COR-L47 (cell line): ENCODE measurements around the gene TNIP3.

Source experiments
- DNase-seq: peaks from one replicate; lab custom pipeline; 2025; lab: John Stamatoyannopoulos, UW

Gene TNIP3

DNA sequence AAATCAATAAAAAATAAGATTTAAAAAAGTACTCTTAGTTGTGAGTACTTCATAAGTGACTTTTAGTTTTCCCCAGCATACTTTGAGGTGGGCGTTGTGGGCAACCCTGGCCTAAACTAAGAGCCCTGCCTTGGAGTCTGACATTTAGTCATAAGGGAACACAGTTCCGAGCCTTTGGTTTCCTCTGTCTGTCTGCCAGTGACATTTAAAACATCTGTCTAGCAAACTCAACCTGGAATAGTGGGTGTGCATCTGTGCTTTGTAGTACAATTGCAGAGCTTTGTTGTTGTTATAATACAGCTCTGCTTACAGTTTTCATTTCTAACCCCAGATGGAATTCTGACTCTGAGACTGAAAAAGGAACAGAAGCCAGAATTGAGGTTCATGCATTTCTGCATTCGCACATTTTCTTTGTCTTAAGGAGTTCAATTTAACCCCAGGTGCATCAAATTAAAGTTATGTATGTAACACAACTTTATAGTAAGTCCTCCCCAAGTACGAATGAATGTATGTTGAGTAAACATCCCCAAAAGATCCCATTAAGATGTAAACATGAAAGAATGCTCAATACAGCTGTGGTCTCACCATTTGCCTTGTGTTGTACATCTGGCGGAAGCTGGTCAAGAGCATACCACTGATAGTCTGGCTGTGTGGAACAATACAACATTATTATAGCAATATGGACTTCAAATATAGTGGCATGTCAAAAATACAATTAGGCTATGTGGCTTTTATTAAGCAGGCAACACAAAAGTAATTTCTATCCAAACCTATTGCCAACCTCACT is 25.9 kb downstream of the TNIP3 start:
- no peak for DNase-seq

- no peak for DNase-seq
Measured at GRCh38 chr4:121130326-121130660, 33.8 kb downstream of the TNIP3 start.

GRCh38 chr4:121129606-121130325 is 34.4 kb downstream of the TNIP3 start:
- DNase-seq, result no peak

GRCh38 chr4:121127100-121127499 is 37.0 kb downstream of the TNIP3 start:
- no peak for DNase-seq

GRCh38 chr4:121126449-121127006 is 37.6 kb downstream of the TNIP3 start:
- DNase-seq, result no peak

- DNase-seq, result no peak
Measured at GRCh38 chr4:121125498-121125885, 38.6 kb downstream of the TNIP3 start.

GRCh38 chr4:121122661-121123060 is 41.5 kb downstream of the TNIP3 start:
- DNase-seq, result no peak

DNA sequence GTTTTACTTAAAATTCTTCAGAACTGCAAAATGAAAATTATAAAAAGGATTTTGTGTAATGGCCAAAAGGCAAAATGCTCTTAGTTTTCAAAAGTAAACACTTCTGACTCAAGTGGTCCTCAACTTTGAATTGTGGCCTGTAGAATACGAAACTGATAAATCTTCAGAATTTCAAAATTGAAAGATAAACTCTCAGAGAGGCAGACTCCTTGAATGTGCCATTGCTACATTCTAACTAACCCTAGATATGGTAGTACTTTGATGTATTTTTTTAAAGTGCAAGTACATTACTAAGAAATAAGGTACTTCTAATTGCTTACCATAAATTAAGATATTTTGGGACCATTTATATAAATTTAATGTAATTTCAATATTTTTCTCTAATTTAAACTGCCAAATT is 44.4 kb downstream of the TNIP3 start:
- DNase-seq, result no peak

- no peak for DNase-seq
Measured at GRCh38 chr4:121118344-121118743, 45.8 kb downstream of the TNIP3 start.

GRCh38 chr4:121114756-121115155 is 49.4 kb downstream of the TNIP3 start:
- no peak for DNase-seq

DNA sequence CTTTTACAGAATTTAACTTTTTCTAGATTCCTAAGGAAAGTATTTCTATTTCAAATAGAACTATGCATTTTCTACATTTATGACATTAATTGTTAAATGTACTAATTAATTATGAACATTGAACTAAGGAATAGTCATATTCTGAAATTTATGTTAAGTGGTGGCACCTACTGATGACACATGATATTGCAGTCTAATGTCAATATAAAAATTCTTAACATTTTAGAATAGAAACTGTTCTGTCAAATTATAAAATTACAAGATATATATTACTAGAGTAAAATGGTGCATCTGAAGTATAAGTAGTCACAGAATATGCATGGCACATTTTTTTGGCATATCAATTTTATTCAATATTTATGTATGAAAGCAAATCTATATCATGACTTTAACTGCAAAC is 51.6 kb downstream of the TNIP3 start:
- no peak for DNase-seq

GRCh38 chr4:121108557-121108956 is 55.6 kb downstream of the TNIP3 start:
- peak; percentile 94 for DNase-seq

- no peak for DNase-seq
Measured at GRCh38 chr4:121107507-121107906, 56.6 kb downstream of the TNIP3 start.

GRCh38 chr4:121100093-121100775 is 63.9 kb downstream of the TNIP3 start:
- no peak for DNase-seq

DNA sequence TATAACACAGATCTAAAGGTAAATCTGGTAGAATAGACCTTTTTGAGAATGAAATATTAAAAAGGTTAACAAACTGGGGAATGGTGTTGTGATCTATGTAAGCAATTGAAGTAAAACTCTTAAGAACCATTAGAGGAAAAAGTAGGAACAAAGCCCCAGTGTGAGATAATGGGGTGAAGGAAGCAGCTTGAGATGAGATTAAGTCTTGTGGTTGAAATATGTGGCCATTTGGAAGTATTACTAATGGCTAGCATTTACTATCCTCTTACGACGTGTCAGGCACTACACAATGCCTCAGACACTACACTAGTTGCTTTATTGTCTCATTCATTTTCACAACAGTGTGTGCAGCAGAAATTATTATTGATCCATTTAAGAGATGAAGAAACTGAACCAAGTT is 65.9 kb downstream of the TNIP3 start:
- DNase-seq, result no peak

DNA sequence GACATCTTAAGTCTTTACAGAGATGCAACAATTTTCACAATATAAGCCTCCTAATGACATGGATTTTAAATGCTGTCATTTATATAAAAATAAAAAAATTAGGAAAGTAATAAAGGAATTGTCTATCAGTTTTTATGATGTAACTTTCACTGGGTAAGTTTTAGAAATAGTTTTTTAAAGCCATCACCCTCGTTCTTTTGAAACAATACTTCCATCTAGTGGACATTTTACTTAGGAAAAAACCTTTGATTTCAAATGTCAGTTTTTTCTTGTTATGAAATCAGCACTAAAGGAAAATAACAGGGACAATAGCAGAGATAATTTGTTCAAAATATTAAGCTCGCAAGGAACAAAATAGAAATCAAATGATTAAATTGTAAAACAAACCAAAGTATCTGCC is 67.5 kb downstream of the TNIP3 start:
- peak; percentile 19 for DNase-seq

GRCh38 chr4:121096191-121096590 is 67.9 kb downstream of the TNIP3 start:
- DNase-seq, result no peak

GRCh38 chr4:121094297-121094966 is 69.7 kb downstream of the TNIP3 start:
- no peak for DNase-seq

GRCh38 chr4:121093261-121093660 is 70.9 kb downstream of the TNIP3 start:
- no peak for DNase-seq

DNA sequence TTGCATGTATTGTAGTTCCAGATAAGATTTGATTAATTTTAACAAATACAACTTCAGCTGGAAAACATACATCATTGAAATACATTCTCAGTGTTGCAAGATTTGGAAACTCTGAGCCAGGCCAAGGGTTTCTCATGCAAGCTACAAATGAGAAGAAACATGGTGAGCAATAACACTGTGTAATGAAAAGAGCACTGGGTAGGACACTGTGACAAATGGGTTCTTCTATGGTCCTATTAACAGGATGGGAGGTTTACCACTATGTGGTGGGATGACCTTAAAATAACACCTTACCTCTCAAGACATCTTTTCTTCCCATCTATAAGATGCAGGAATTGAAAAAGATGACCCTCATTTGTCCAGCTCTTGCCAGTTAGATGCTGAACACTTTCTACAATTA is 72.2 kb downstream of the TNIP3 start:
- no peak for DNase-seq

DNA sequence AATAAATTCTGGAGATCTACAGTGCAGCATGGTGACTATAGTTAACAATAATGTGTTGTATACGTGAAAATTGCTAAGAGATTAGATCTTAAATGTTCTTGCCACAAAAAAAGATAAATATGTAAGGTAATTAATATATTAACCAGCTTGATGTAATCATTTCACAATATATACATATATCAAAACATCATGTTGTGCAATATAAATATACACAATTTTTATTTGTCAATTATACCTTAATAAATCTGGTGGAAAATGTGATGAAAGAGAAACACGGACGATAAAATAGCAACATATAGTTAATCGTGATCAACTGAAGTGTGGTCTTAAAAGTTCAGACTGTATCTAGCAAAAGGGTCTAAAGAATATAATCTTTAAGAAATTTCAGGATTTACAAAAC is 75.3 kb downstream of the TNIP3 start:
- no peak for DNase-seq
